SK-N-MC (cell line): Measurements from ENCODE around the gene RSF1.

Experiments used
- DNase-seq: peaks from one replicate; pipeline ENCODE4 v3.0.0-alpha.2; 2011; ENCODE audit warnings: low read depth, low spot score
- H3K27ac ChIP-seq: fragments of 200-600 bp; sonication (generic); 2 replicates; pipeline ENCODE4 v1.5.1; 2016; ENCODE audit warnings: mixed run types
- H3K36me3 ChIP-seq: fragments of 200-600 bp; sonication (generic); 2 replicates; pipeline ENCODE4 v1.6.1; 2017; ENCODE audit warnings: antibody characterized with exemption, low read length, mixed read lengths; ENCODE audit not compliant: insufficient read depth
- H3K4me3 ChIP-seq: fragments of 200-600 bp; sonication (generic); 2 replicates; pipeline ENCODE4 v1.5.1; 2016
- H3K9ac ChIP-seq: fragments of 200-600 bp; sonication (generic); 2 replicates; pipeline ENCODE4 v1.8.0; 2017; ENCODE audit warnings: mixed run types, mixed read lengths; ENCODE audit not compliant: insufficient read length
- H3K9me3 ChIP-seq: fragments of 200-600 bp; sonication (generic); 2 replicates; pipeline ENCODE4 v1.6.1; 2017; ENCODE audit warnings: low read depth, mild to moderate bottlenecking, antibody characterized with exemption, low read length, moderate library complexity, mixed read lengths
- EZH2 ChIP-seq: fragments of 200-600 bp; sonication (generic); IDR thresholded peaks from one replicate; pipeline ENCODE4 v1.6.1; 2017; ENCODE audit warnings: antibody characterized with exemption
- FOXP2 ChIP-seq: optimal IDR thresholded peaks from 2 replicates; pipeline ENCODE3; 2011; ENCODE audit warnings: mild to moderate bottlenecking, moderate library complexity; ENCODE audit not compliant: insufficient read depth; ENCODE audit errors: extremely low read length, control extremely low read depth
- POLR2AphosphoS5 ChIP-seq: IDR thresholded peaks from 2 replicates; pipeline ENCODE4 v1.6.1; 2012; ENCODE audit warnings: mild to moderate bottlenecking, low read depth, low read length, borderline replicate concordance

The RSF1 gene

DNA sequence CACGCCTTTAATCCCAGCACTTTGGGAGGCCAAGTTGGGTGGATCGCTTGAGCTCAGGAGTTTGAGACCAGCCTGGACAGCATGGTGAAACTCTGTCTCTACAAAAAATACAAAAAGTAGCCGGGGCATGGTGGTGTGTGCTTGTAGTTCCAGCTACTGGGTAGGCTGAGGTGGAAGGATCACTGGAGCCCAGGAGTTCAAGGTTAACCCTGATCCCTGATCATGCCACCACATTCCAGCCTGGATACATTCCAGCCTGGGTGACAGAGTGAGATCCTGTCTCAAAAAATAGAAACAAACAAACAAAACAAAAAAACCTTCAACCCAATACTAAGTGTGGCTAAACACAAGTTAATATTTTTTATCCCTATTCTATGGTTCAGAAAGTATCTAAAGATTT lies 116.5 kb downstream of the RSF1 start:
- H3K27ac ChIP-seq = no peak overlapping the region
- DNase-seq = no peak
- H3K9ac ChIP-seq = no peak overlapping the region
- peaks cover 28% of the 10 kb centered on the region for H3K36me3 ChIP-seq
- no peak for TF ChIP-seq POLR2AphosphoS5
- no peak for TF ChIP-seq EZH2
- TF ChIP-seq FOXP2 = no peak
- no peak overlapping the region for H3K4me3 ChIP-seq
- H3K9me3 ChIP-seq = no peaks in the 10 kb centered on the region

GRCh38 chr11:77699425-77699824 lies 121.1 kb downstream of the RSF1 start:
- H3K27ac ChIP-seq = no peak overlapping the region
- no peak overlapping the region for H3K4me3 ChIP-seq
- no peak for DNase-seq
- peaks cover 55% of the 10 kb centered on the region for H3K36me3 ChIP-seq
- no peak for TF ChIP-seq EZH2
- TF ChIP-seq FOXP2 = no peak
- TF ChIP-seq POLR2AphosphoS5 = no peak
- no peak overlapping the region for H3K9ac ChIP-seq
- no peaks in the 10 kb centered on the region for H3K9me3 ChIP-seq

- Histone ChIP-seq H3K36me3 (peaks cover 50% of the 10 kb centered on the region), H3K4me3 (no peak overlapping the region), H3K27ac (no peak overlapping the region), H3K9me3 (no peaks in the 10 kb centered on the region), H3K9ac (no peak overlapping the region)
- no peak for DNase-seq
- TF ChIP-seq POLR2AphosphoS5 (no peak), FOXP2 (no peak), EZH2 (no peak)
Observed at GRCh38 chr11:77698896-77699295, 121.6 kb downstream of the RSF1 start.

DNA sequence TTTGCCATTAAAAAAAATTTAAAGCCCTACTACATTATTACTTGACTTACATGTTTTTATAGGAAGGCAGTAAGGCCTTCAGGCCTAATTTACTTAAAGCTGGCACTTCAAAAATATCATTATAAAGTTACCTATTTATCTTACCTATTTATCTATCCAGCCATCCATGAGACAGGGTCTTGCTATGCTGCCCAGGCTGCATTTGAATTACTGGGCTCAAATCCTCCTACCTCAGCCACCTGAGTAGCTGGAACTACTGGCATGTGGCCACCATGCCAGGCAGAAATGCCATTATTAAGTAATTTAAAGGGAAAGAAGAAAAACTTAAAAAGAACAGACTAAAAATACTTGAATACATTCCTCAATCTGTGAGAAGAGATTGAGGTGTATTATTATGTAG lies 122.7 kb downstream of the RSF1 start:
- Histone ChIP-seq H3K9ac (no peak overlapping the region), H3K9me3 (no peaks in the 10 kb centered on the region), H3K27ac (no peak overlapping the region), H3K4me3 (no peak overlapping the region), H3K36me3 (peaks cover 53% of the 10 kb centered on the region)
- DNase-seq = no peak
- no peak for TF ChIP-seq POLR2AphosphoS5

GRCh38 chr11:77695417-77695816 lies 125.1 kb downstream of the RSF1 start:
- no peak for TF ChIP-seq EZH2
- TF ChIP-seq FOXP2 = no peak
- TF ChIP-seq POLR2AphosphoS5 = no peak
- Histone ChIP-seq H3K9ac (no peak overlapping the region), H3K4me3 (no peak overlapping the region), H3K36me3 (peaks cover 43% of the 10 kb centered on the region), H3K9me3 (no peaks in the 10 kb centered on the region), H3K27ac (no peak overlapping the region)
- no peak for DNase-seq

- H3K27ac ChIP-seq = no peak overlapping the region
- no peak for TF ChIP-seq POLR2AphosphoS5
- TF ChIP-seq FOXP2 = no peak
- TF ChIP-seq EZH2 = no peak
- no peak overlapping the region for H3K4me3 ChIP-seq
- H3K9me3 ChIP-seq = no peaks in the 10 kb centered on the region
- H3K36me3 ChIP-seq = peaks cover 20% of the 10 kb centered on the region
- DNase-seq = no peak
- H3K9ac ChIP-seq = no peak overlapping the region
Observed at GRCh38 chr11:77690649-77691048, 129.9 kb downstream of the RSF1 start.

GRCh38 chr11:77687088-77687487 lies 133.4 kb downstream of the RSF1 start:
- Histone ChIP-seq H3K27ac (no peak overlapping the region), H3K36me3 (peaks cover 29% of the 10 kb centered on the region), H3K9ac (no peak overlapping the region), H3K4me3 (no peak overlapping the region), H3K9me3 (no peaks in the 10 kb centered on the region)
- no peak for DNase-seq
- no peak for TF ChIP-seq EZH2

DNA sequence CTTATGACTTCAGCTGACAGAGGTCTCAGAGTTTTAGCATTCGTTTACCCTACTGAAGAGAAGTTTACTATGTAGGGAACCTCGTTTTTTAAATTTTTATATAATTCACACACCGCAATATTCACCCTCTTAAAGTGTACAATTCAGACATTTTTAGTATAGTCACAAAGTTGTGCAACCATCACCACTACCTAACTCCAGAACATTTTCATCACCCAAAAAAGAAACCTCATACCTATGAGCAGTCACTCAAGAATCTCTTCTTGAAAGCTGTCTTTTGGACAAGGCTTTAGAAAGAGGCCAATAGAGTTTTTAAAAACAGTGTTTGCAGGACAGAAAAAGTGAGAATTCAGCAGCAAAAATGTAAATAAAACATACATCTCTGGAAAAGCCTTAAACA lies 143.4 kb downstream of the RSF1 start:
- no peak for DNase-seq

DNA sequence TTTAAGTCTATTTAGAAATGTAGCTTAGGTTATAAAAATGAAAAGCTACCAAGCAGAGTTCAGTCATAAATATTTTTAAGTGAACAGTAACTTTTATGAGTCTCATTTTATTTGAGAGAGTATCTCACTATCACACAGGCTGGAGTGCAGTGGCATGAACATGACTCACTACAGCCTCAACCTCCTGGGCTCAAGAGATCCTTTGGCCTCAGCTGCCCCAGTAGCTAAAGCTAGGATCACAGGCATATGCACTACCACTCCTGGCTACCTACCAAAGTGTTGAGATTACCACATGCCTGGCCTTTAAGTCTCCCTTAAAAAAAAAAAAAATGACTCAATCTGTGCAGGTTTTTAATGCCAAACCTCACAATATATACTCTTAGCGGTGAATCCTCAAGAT lies 148.3 kb downstream of the RSF1 start:
- peaks cover 83% of the 10 kb centered on the region for H3K36me3 ChIP-seq

More for the DNA sequence above, 143.4 kb downstream of the RSF1 start:
- Histone ChIP-seq H3K4me3 (no peak overlapping the region), H3K36me3 (peaks cover 61% of the 10 kb centered on the region), H3K27ac (no peak overlapping the region), H3K9ac (no peak overlapping the region), H3K9me3 (no peaks in the 10 kb centered on the region)
- TF ChIP-seq FOXP2 = no peak
- no peak for TF ChIP-seq EZH2
- no peak for TF ChIP-seq POLR2AphosphoS5

More for the DNA sequence above, 148.3 kb downstream of the RSF1 start:
- TF ChIP-seq POLR2AphosphoS5 (no peak), EZH2 (no peak)
- DNase-seq = no peak
- Histone ChIP-seq H3K9me3 (no peaks in the 10 kb centered on the region), H3K9ac (no peak overlapping the region), H3K27ac (no peak overlapping the region), H3K4me3 (no peak overlapping the region)
